ENCODE data around the gene HDAC4.

HDAC4 gene

DNA sequence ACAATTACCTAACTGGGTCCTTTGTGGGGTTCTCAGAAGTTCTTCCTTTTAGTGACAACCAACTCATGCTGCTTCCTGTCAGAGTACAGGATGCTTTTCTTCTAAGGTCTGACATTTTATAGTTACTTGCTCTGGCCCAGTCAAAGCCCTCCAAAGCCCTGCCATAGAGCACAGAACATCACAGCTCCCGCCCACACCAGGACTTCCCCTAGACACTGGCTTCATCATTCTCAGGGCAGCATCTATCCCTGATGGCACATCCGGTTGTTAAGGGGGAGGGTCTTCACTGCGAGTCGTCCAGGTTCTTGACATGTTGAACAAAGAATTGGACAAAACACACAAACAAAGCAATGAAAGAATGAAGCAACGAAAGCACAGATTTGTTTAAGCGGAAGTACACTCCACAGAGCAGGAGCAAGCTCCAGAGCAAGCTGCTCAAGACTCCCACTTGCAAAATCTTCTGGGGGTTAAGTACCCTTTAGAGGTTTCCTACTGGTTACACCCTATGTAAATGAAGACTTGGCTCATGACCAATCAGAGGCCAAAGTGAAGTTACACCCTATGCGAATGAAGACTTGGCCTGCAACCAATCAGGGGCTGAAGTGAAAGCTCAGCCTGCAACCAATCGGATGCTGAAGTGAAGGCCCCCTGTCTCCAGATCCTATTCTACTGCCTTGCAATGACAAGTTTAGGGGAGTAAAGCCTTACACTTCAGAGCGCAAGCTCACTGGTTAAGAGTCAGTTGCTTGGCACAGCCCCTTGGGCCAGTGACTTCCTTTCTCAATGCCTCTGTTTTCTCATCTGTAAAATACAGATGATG, 79.0 kb downstream of the HDAC4 start:
- DNase-seq: peak; percentile 29

DNA sequence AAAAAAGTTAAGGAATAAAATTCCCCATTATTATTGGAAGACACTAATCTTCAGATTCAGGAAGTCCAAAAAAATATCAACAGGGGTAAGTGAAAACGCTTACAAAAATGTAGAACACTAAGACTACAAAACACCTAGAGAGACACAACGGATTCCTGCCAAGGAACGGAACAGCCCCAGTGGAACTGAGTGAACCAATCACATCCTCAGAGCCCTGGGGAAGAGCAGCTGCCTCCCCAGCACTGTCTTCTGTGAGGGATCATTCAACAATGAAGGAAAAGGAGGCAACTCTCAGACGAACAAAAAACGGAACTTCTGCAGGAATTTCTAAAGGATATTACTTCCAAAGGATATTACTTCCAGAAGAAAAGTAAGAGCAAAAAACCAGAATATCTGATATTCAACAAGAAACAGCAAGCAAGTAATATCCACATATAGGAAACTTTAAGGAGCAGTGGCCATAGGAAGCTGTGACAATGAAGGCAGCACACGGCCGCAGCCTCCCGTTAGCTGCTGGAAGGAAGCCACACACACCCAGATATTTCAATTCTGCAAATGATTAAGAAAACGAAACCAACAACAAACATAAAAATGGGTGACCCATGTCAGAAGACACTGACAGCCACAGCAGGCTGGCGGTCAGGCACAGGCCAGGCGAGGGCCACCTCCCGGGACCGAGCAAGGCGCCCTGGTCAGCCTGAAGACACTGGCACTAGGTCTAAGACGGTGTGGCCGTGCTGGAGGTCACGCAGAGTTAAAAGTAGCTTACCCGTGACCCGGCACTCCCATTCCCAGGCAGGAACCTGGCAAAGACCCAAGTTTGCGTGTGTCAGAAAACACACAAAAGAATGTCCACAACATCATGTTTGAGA, 81.8 kb downstream of the HDAC4 start:
- DNase-seq: peak; percentile 64

DNA sequence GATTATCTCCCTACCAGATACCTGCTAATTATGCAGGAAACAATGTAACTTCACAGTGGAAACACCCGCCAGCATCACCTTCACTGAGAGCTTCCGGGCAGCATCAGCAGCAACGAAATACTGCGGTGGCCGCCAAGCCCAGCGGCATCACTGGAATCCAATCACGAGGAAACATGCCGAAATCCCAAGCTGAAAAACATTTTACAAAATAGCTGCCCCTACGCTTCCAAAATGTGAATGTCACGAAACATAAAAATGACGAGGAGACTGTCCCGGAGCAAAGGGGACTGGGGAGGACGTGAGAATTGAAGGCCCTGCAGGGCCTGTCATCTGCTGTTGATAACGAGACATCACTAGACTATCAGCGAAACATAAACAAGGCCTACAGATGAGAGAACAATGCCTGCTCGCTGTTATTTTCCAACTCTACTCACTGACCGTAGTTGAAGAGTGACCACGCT, 82.6 kb downstream of the HDAC4 start:
- DNase-seq: peak; percentile 38

DNA sequence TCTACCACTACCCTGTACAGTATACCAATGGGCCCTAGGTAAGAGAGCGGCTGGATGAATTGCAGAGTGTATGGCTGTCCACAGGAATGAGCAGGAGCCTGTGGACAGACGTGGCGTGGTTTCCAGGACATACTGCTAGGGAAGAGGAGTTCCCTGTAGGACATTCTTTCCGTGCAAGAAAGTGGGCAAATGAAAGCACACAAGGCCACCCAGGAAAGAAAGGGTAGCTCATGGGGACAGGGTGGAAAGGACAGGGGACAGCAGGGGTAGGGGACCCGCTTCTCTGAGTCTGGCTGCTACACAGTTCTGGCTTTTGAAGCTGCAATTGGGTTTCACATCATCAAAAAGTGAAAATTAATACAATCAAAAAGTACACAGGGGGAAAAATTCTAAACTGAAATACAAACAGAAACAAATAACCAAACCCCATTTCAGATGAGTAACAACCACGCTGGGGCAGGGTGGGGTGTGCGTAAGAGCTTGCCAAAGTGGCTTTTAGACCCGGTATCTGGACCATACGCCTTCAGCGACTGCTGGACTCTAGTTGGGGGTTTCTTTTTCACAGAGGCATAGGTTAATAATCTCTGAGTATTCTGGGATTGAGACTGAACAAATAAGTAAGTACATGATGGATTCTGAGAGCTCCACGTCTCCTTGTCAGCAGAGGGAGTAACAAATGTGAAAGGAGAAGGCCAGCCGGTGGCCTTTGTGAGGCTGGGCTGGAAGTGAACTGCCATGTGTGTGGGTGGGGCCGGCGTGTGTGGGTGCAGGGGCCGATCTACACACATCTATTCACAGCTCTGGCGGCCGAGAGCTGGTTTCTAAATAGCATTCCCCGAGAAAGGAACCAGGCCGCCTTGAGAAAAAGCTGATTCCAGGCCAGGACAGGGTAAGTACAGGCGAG, 84.0 kb downstream of the HDAC4 start:
- DNase-seq: peak; percentile 55

DNA sequence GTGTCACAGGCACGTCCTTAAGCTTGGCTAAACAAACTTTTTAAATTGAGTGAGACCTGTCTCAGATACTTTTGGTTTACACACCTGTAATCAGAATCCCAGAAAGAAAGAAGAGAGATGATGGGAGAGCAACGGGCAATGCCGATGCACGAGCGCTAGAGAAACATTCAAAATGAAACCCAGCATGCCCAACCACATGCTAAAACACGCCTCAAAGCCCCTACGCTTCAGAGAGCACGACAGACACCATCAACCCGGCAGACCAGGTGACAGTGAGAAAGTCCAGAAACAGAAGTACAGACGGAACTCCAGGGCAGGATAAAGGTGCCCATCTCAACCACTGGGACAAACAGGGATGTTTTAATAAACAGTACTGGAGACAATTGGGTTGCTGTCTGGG, 85.5 kb downstream of the HDAC4 start:
- peak; percentile 19 for DNase-seq

DNA sequence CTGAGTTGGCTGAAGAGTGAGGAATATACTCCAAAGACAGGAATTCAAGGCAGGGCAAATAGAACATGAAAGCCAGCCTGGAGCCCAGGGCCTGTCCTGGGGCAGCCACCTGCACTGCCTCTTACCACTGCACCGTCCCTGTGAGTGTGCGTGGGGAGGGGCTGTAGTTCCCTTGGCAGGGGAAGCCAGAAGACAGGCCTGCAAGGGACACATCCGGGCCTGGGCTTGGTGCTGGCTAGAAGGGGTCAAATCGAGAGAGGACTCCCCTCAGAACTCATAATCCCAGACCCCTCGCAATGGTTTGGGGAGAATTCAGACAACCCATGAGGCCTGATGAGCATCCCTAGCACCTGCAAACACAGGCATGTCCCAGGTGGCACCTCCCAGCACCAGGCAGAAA, 87.0 kb downstream of the HDAC4 start:
- DNase-seq: peak; percentile 30

DNA sequence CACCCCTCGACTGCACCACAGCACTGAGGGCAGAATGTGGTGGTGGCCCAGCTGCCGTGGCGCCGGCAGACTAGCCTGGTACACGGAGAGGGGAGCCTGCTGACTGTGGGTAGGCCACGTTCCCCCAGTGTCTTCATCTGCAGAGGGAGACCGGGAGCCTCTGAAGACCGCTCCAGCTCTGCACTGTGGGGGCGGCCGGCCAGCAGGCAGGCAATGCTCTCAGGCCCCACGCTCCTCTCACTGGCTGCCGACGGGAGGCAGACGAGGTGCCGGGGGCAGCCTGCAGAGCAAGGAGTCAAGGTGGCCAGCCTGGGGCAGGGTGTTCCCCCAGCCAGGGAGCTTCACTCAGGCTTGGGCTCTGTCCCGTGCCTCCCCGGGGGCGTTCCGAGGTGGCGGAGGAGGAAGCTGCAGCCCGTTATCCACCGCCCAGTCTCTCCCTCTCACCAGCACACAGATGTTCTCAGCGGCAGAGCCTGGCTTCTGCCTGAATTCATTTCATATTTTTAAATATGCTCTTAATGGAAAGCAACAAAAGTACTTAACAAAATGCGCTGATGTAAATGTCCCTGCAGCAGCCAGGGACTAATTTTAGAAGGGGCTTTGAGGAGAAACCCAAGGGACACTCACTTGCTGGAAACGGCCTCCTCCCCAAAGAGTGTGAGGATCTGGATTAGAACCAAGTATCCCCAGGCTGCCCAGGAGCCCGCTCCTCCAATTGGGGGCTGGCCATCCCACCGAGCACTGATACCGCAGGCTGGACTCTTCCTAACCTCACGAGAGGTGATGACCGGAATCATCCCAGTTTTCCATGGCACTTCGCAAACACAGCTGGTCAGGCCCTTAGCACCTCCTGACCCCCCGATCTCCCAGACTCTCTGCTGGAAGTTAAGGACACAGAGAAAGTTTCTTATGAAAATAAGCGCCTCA, 87.8 kb downstream of the HDAC4 start:
- DNase-seq: peak; percentile 52

DNA sequence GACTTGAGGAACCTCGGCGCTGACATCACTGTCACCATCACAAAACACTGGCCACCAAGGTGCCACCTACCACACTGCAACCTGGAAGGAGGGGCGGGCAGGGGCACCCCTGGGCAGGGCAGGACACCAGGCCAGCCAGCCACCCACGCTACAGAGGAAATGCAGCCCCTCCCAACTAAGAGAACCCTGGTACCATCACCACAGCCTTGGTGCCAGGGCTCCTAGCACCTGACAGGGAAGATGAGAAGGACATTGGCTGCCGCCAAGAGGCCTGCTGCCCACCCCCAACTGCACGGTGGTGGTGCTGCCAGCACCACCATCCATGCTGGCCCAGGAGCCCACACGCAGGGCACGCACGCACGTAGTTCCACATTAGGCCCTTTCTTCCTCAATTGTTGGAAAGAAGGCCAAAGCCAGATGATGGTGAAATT, 88.7 kb downstream of the HDAC4 start:
- peak; percentile 18 for DNase-seq

DNA sequence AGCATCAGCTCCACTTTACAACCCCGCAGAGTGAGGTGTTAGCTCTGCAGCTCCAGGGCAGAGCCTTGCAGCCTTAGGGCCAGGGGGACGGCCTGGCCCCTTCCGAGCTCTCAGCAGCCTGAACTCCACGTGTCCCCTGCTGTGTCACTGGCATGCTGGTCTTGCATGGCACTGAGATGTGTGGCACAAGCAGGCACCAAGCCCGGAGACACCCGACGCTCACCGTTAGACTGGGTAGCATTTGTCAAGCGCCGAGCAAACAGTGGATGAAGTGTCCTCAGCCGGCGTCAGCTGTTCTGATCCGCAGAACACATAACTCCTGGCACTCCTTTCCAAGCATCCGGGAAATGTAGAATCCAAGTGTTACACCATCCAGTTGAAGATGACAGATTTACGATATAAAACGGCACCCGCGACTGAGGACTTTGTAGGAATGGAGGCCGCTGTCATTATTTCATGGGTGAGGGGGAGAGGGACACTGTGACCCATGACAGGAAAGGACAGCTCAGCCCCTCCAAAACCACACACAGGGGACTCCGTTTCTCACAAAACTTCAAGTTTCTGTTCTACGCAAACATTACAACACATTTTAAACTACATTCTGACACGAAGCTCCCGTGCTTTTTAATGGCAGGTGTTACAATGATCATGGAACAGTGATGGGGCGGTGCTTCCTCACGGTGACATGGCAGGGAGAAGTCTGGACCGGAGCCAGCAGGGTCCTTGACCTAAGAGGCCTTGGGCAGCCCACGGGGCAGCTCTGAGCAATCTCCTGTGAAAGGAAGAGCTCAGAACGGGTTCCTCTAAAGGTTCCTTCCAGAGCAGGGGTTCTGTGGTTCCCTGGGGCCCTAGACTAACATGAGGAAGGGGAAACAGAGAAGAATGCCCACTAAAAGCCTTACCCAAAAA, 89.4 kb downstream of the HDAC4 start:
- peak; percentile 58 for DNase-seq

DNA sequence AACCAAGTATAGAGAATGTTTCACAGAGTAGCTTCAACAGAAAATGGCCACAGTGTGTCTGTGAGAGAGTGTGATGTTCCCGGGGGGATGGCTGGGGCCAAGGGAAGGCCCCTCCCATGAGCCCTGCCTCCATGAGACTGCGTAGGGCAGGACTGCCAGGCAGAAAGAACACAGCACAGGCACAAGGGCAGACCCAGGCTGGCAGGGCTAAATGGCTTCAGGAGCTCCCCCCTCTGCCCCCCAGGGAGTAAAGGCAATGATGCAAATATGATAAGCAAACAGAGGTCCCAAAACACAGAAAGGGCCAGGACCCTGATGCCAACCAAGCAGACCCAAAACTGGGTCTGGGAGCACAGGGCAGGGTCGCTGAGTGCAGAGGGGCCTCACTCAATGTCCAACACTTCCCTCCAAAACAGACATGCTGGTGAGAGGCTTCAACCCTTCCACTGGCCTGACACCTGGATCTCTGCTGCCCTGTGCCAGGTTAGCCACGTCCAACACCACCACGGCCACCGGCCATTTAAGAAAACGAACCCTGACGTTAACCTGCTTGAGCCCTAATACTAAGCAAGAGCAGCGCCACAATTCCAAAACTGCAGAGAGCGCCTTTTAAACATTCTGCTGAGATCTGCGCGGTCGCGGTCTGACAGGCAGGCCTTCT, 90.3 kb downstream of the HDAC4 start:
- peak; percentile 38 for DNase-seq

DNA sequence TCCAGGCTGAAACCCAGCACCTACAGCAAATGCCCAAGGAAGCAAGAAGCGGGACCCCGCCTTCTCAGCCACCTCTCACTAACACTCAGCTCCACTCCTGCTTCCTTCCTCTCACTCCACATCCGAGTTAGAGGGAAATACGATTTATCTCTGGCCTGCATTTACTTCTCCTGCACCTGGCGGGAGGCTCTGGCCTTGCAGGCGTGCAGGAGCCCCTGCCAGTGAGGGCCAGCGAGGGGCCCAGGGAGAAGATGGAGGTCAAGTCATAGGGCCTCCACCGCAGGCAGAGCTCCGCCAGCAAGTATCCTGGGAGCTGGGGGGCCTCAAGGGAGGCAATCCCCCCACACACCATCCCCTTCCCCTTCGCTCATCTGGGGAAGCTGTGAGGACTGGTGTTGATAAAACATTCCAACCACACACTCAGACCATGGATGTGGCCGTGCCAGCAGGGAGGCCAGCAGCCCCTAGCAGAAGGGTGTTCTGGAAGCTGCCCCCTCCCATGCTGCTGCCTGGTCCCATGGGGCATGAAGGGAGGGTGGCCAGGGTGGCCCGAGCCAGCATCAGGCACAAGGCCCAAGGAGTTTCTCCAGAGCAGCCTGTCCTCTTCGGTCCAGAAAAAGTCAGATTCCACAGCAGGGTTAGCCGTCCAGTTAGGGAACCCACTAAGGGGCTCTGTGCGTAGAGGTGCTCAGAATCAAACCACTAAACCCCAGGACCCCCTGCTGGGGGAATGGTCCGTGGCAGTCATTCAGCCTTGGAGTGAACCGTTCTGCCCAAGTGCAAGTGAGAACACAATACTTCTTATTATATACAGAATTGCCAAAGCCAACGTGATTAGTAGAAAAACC, 91.2 kb downstream of the HDAC4 start:
- DNase-seq: peak; percentile 40

DNA sequence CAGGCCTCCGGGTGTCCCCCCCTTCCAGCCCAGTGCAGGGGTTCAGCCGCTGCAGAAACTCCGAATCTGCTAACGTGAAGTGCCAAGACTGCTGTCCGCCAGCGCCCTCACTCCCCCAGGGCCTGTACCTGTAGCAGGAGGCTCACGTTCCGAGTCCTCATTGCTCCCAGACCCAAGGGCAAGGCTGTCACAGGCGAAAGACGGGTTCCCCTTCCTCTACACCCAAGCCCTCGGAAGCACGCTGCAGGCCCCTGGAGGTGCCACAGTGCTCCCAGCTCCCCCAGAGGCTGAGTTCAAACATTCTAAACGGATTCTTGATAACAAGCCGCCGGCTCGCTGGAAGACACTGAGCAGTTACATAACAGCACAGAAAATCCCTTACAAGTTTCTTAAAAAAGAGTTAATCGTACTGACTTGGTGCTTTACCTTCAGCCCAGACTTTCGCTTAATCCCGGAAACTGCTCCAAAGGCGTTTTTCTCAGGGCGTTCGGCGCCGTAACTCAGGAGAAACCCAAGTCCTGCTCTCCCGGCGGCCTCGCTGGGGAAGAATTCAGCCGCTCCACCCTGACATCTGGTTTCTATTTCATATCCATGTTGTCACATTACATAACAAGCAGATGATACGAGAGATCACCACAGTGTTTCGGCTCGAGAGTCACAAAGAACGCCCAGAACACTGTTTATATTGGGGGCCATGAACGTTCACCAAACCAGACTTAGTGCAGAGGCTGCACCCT, 92.0 kb downstream of the HDAC4 start:
- DNase-seq: peak; percentile 82

DNA sequence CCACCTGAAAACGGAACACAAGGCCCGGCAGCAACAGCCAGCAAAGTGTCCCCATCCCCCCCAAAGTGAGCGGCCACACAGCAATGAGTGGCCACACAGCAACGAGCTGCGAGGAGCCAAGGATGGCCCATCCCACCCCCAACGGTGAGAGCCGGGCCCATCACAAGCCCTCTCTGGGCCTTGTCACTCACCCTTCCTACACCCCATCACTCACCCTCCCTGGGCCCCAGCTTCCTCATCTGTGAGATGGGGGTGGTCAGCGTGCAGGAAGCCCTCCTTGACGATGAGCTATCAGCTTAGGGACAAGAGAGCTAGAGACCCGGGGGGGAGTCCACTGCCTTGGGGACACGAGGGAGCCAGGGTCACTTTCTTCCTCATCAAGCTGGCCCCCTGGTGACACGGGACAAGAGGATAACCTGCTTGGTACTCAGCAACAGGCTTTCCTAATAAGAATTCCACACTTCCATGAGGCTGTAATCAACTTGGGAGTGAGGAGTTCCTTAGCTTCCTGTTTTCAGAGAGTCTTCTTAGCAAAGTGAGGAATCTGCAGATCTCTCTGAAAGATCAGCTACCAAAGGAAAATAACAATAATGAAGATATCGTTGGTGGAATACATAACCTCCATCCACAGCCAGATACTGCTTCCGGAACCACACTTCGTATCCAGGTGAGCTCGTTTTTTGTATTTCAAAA, 92.8 kb downstream of the HDAC4 start:
- DNase-seq: peak; percentile 38

DNA sequence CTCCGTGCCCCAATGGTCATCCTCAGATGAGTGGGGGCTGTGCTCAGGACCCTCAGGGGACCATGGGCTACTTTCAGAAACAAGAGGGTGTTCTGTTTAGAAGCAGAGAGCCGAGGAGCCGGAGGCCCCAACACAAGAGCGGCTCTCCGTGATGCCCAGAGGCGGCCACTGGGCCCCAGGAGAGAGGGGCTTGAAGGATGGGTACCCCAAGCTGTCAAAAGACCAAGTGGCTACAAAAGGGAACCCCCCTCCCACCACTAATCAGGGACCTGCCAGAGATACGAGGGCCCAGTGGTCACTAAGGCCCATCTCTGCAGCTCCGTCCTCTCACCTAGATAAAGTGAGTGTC, 93.6 kb downstream of the HDAC4 start:
- DNase-seq: peak; percentile 22

DNA sequence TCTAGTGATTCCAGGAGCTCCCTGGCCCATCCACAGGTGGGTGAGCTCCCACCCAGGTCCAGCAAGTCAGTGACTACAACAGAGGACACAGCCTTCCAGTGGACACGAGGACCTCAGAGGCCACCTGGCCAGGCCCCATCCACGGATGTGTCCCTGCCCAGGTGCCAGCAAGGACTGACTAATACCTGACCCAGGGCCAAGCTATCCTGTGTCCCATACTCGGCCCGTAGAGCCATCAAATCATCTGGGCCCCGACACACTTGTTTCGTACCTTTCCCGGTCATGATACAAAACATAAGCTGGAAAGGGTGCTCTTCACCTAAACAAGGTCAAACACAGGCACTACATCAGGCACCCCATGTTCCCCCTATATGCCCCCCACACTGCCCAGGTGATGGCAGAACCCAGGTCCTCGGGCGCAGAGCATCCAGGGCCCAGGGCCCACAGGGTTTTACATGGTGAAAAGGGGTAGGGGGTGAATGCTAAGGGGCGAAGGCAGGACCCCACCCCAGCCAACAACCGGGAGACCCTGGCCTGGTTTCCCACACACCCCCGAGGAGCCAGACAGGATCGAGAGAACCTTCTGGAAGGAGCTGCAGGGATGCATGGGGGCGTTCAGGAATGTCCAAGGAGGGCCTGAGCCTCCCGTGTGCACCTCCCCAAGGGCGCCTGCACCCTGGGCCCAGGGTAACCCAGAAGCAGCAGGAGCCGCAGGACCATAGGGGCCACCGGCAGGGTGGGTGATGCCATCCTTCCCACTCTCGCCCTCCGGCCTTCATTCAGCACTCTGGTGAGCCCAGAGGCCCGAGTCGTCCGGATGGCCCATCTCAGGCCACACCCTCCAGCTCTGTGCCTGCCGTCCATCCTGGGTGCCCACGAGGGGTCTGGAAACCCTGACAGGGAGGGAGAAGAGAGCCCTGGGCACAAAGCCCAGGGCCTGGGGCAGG, 94.3 kb downstream of the HDAC4 start:
- no peak for DNase-seq

DNA sequence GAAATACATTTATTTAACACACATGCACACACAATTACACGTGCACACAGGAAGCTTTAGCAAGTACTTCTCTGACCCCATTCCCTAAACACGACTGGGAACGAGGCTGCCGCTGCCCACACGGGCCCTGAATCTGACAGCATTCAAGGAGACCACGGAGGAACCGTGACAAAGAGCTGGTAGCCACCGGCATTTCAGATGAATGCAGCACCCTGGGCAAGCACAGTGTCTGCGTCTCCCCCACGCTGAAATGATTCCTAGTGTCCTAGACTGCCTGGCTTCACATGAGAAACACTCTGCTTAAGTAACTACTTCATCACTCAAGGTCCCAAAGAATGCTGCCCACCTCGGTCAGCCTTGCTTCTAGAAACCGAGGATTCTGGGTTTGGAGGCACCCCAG, 95.0 kb downstream of the HDAC4 start:
- peak; percentile 33 for DNase-seq

DNA sequence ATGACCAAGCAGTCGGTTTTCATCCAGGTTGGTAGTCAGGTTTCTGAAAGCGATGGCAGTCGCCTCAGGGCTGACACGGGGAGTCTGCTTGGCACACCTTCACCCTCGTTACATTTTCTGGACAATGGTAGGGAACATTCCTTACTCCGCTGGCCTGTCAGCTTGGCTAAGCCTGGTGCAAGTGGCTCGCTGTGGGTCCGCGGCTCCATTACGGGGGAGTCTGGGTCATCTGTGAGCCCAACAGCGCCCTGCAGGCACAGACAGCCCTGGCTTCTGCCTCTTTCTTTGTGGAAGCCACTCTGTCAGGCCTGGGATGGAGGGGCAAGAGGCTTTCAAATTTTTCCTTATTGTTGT, 95.6 kb downstream of the HDAC4 start:
- peak; percentile 17 for DNase-seq

Data from right forelimb (tissue), 1 donor.